ENCODE data around the gene DCTN4.

The DCTN4 gene

DNA sequence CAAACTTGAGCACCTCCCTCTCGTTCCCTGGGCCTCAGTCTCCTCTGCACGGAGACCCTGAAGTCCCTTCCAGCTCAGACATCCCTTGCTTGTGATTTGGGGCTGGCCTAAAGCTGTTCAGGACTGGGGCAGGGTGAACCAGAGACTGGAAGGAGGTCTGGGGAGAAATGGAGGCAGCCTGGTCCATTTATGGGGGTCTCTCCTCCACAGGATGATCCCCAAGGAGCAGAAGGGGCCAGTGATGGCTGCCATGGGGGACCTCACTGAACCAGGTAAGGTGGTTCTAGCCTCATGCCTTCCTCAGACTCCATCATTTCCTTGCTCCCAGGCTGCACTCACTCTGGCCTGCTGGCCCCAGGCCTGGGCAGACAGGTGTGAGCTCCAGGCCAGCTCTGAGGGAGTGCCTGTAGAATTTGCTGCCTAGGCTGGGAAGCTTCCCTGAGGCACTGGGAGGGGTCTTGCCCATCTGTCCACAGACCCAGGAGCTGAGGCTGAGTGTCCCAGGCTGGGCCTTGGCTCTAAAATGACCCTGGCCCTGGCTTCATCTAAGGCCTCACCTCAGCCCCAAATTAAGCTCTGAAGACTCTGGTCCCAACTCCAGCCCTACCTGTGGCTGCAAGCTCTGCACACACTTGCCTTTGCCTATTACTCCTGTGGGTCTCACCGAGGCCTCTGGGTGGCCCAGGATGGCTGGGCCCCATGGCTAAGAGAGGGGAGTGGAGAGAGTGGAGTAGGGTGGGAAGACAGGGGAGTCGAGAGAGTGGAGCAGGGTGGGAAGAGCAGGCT is 95.9 kb downstream of the DCTN4 start:
- DNase-seq: no peak

DNA sequence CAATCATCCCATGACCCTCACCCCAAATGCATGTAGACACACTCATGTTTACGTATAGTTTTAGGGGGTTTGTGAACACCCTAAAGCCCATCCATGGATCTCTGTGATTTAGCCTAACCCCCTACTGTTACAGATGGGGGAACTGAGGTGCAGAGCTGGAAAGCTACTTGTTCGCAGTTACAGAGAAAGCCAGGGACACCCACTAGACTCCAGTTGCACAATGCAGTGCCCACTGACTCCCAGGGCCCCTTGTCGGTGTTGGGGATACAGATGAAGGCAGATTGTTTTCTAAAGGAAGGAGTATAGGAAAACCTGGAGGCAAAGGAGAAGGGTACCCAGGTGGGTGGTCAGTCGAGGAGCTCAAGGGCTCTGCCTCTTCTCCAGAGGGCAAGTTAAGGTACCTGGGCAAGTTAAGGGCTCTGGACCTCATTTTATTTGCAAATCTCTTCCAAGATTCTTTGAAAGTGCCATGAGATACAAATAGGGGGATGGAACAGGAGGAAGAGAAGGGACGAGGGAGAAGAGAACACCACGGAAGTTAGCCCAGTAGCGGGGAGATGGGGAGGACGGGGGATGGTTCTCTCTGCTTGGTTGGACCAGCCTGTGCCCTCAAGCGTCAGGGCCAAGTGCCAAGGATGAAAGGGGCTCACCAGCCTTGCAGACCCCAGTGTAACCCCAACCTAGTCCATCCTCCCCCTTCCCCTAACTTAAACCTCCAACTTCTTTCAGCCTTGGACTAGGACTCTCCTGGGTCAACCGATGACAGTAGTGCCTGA is 96.8 kb downstream of the DCTN4 start:
- DNase-seq: no peak

- DNase-seq: no peak
Measured at GRCh38 chr5:150661086-150661485, 97.7 kb downstream of the DCTN4 start, which contains the start of gene MYOZ3. Gene MYOZ3 (plus strand): TSS chr5:150661251. CDS start chr5:150662942, 1,691 bp downstream.

DNA sequence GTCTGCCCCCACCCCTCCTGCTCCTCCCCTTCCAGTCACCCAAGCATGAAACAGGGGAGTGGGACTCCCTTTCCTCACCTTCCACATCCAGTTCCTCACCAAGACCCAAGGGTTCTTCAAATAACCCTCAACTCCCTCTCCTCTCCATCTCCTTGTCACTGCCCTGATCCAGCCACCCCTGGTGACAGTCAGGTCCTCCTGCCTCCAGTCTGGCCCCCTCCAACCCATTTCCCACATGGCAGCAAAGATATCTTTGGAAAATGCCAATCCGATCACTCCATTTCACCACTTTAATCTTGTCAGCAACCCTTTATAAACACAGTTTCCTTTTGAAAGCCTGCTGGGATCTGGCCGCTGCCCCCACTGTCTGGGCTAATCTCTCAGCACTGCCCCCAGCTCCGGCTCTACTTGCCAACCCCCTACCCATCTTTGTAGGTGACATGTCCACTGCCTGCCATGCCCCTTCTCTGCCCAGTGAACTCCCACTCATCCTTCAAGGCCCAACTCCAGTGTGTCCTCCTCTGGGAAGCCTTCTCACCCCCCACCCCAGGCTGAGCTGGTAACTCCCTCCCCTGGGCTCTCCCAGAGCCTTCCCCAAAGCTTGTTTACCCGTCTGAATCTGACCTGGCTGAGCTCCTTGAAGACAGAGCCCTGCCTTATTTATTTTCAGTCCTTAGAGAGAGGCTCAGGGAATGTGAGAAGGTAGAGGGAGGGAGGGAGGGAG is 98.5 kb downstream of the DCTN4 start:
- no peak for DNase-seq

DNA sequence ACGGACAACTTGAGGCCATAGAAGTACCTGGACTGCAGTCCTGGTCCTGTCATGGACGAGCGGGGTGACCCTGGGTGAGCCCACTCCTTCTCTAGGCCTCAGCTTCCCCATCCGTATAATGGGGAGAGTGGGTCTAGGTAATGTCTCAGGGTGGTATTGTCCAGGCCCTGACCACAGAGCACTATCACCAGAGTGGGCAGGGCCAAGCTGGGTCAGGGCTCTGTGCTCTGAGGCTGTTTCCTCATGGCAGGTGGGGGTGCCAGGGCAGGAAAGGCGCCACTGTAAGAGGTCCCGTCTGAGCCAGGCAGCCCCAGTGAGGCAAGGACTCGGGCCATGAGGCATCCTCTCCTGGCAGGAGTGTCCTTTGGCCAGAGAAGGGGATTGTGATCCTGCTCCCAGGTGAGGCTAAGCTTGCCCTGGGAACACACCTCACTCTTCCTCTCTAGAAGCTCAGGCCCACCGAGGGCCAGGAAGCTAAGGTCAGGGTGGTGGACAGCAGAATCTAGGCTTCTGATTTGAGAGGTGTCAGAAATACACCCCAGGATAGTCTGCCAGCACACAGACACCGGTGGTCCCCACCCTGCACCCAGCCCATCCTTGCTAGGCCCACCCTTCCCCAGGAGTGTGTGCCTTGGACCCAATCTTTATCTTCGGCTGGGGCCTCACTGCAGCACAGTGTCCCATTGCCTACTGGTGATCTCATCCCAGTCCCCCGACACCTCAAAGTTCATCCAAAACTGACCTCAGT is 99.3 kb downstream of the DCTN4 start:
- DNase-seq: no peak

- DNase-seq: no peak
Measured at GRCh38 chr5:150658699-150659265, 100.0 kb downstream of the DCTN4 start.

Measured in CD4-positive, alpha-beta T cell treated with Interleukin-12 subunit alpha and Interleukin-12 subunit beta, for 1 hour (primary cell).